Activated CD8-positive, alpha-beta memory T cell treated with anti-CD3 and anti-CD28 coated beads for 1 hour (primary cell): ENCODE results near the gene IL19.

Experiments
- DNase-seq, 2 donors: peaks; one replicate each; pipeline ENCODE4 v3.0.0-alpha.2; 2020; ENCODE audit warnings: low read depth in 1 of 2; ENCODE audit errors: extremely low read depth in 1 of 2

IL19 gene

GRCh38 chr1:206885341-206886060 is 114.9 kb downstream of the IL19 start:
- DNase-seq, result no peak

- DNase-seq, result no peak
Observed at GRCh38 chr1:206886831-206887230, 116.3 kb downstream of the IL19 start.

GRCh38 chr1:206887701-206888100 is 117.1 kb downstream of the IL19 start:
- DNase-seq, result no peak

- no peak for DNase-seq
Observed at GRCh38 chr1:206890125-206891060, 119.8 kb downstream of the IL19 start.

GRCh38 chr1:206891412-206891811 is 120.8 kb downstream of the IL19 start:
- DNase-seq, result no peak
